Islet of Langerhans (tissue), 1 donor: Measurements from ENCODE around the gene BUB1.
"Not testable (repeated sequence)": the region's sequence is repeated elsewhere in the genome, so short reads cannot be mapped to it uniquely, and the experiment has no call there.

ENCODE experiments used
- FAIRE-seq: peaks from one replicate; lab custom pipeline; 2011; peaks lifted over from hg19 to GRCh38; lab: Jason Lieb, UNC

BUB1 gene

GRCh38 chr2:110655701-110656100, 22.2 kb downstream of the BUB1 start:
- FAIRE-seq: no peak

GRCh38 chr2:110653861-110654260, 24.0 kb downstream of the BUB1 start:
- FAIRE-seq: no peak

DNA sequence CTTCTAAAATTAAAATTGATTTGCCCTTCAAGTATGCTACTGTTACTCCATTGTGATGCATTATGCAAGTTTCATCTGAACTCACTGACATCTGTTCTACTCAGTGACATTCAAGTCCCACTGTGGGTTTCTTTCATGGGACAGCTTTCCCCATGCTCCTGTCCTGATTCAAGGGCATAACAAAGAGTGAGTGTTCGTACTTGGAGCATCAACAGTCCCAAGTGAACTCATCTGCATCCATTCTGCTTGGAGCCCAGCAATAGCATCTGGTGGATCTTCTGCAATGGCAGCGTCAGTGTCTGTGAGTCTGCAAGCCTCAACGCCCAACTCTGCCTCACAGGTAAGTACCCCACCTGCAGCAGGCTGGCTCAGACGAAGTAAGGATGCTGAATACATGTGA, 27.5 kb downstream of the BUB1 start:
- no peak for FAIRE-seq

- no peak for FAIRE-seq
These were observed 30.1 kb downstream of the BUB1 start for GRCh38 chr2:110647777-110648176.

GRCh38 chr2:110645616-110646015, 32.2 kb downstream of the BUB1 start:
- FAIRE-seq: no peak

GRCh38 chr2:110644357-110644756, 33.5 kb downstream of the BUB1 start:
- no peak for FAIRE-seq

DNA sequence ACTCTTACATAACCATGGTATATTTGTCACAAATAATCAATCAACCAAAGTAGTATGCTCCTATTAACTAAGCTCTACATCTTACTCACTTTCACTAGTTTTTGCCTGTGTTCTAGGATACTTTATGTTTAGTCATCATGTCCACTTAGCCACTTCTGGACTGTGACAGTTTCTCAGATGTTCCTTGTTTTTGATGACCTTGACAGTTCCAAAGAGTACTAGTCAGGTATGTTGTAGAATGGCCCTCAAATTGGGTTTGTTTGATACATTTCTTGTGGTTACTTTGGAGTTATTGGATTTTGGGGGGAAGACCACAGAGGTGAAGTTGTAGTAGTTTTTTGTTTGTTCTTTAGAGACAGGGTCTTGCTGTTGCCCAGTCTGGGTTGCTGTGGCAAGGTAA, 35.5 kb downstream of the BUB1 start:
- no peak for FAIRE-seq

DNA sequence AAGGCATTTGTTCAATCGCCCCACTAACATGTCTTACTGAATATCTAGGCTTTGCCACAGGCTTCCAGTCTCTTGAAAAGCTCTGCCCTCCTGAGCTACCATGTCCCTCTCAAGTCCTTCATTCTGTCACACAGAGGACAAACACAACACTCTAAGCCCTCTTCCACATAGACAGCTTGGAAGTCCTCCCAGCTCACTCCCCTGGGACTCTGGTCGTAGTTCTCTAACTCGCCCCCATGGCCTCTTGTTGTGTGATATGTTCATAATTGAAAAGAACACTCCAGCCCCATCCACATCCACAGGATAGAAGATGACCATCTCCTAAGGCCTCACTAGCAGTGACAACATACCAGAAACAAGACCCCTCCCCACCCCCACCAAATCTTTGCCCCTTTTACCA, 37.9 kb downstream of the BUB1 start:
- no peak for FAIRE-seq

DNA sequence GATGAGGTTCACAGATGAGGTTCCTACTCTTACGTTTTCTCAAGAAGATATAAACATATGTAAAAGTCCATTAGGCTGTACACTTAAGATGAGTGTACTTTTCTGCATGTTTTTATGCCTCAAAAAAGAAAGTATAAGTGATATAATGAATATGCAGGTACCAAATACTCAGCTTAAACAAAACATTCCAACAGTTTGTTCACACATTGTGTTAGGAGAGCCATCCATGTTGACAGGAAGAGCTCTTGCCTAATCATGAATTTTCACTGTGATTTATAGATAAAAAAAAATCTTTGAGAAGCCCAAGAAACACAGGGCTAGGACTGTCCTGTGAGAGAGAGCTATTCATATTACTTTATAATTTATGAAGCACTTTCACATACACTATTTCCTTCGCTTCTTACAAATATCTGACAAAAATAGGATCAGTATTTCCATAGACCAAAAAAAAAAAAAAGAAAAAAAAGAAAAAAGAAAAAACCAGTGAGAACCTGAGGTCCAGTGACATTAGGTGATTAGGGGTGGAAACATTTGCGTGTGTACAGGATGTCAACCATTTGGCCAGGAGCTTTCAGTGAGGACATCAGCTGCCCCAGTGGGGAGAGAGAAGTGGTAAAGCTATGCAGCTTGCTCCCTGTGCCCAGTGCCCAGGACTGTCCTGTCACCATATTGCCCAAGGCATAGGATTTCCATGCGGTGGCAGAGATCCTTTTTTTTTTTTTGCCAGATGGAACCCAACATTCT, 38.7 kb downstream of the BUB1 start:
- FAIRE-seq: no peak

DNA sequence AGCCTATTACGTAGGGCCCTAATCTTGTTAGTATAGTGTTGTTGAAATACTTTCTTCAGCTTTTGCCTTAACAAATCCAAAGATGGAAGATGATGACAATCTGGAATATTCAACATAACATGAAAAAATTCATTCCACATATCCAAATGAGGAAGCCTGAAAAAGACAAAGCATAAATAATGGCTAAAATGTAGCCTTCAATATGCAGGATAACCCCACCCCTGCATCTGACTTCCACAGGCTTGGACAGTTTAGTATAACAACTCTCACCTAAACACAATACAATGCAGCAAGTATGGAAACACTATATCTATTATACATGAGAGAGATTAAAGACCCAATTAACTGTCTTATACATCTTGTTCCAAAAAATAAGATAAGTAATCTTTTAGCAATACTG, 39.9 kb downstream of the BUB1 start:
- FAIRE-seq: no peak

DNA sequence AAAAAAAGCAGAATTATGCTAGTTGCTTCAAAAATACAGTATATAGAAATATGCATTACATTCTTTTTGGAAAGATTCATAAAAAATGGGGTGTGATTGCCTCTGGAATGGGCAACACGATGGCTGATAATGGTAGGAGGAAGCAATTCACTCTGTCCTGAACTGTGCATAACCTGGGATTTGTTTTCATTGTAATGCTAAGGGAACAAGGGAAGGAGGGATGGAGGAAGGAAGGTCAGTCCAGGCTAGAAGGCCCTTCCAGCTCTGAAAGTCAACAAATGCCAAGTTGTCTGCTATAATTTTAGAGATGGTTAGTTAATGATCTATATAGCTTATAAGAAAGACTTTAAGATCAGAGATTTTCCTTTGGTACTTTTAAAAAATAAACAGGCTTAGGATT, 40.8 kb downstream of the BUB1 start:
- FAIRE-seq: no peak

DNA sequence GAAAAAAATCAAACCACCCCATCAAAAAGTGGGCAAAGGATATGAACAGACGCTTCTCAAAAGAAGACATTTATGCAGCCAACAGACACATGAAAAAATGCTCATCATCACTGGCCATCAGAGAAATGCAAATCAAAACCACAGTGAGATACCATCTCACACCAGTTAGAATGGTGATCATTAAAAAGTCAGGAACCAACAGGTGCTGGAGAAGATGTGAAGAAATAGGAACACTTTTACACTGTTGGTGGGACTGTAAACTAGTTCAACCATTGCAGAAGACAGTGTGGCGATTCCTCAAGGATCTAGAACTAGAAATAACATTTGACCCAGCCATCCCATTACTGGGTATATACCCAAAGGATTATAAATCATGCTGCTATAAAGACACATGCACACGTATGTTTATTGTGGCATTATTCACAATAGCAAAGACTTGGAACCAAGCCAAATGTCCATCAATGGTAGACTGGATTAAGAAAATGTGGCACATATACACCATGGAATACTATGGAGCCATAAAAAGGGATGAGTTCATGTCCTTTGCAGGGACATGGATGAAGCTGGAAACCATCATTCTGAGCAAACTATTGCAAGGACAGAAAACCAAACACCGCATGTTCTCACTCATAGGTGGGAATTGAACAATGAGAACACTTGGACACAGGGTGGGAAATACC, 41.8 kb downstream of the BUB1 start:
- not testable (repeated sequence) for FAIRE-seq

DNA sequence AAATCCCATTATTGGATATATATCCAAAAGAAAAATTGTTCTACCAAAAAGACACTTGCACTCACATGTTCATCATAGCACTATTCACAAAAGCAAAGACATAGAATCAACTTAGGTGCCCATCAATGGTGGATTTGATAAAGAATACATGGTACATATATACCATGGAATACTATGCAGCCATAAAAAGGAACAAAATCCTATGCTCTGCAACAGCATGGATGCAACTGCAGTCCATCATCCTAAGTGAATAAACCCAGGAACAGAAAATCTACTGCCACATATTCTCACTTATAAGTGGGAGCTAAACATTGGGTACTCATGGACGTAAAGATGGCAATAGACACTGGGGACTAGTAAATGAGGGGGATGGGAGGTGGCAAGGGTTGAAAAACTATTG, 50.5 kb downstream of the BUB1 start:
- not testable (repeated sequence) for FAIRE-seq

- not testable (repeated sequence) for FAIRE-seq
These were observed 58.4 kb downstream of the BUB1 start for GRCh38 chr2:110619326-110619939.

DNA sequence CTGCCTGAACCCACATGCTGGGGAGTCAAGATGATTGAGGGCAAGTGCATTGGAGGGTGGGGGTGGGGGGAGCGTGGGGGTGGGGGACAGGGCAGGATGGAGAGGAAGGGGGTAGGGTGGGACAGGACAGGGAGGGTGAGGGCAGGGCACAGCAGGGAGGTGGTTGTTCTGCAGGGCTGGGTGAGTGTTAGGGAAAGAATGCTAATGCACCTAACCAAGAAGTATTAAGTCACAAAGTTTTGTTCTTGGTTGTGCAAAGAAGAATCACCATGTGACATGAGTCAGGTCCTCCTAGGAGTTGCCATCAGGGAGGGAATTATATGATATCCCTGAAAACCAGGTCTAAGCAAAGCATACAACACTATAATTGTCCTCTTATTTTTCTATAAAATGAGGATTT, 63.9 kb downstream of the BUB1 start:
- not testable (repeated sequence) for FAIRE-seq

- FAIRE-seq: not testable (repeated sequence)
These were observed 67.1 kb downstream of the BUB1 start for GRCh38 chr2:110610613-110611250.

DNA sequence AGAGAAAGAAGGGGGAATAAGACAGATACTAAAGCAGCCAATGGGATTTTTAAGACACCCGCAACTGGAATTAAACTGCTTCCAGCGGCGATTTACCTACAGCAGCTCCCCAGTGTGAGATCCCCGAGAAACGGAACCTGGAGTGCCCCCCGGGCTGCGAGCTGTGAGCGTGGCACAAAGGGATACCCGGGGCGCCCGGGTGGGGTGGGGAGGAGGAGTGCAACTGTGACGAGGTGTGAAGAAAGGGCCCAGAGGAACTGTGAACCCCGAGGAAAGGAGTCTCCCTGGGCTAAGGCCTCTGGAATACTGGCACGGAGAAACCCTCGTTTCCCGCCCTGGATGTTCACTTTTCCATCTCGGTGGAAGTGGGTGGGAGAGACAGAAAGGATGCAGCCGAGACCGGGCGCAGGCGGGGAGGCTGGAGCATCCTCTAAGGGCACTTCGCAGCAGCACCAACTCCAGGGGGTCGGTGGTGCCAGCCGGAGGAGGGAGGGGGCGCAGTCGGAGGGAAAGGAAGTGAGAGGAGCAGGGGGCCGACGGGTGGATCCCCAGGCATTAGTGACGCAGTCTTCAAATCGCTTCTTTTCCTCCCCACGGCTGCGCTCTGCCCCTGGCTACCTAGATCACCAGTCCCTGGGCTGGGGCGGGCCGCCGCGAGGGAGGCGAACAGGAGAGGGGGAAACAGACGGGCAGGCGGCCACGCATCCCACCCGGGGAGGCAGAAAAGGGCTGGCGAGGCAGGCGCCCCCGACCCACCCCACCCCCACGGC, 67.8 kb downstream of the BUB1 start:
- FAIRE-seq: not testable (repeated sequence)

DNA sequence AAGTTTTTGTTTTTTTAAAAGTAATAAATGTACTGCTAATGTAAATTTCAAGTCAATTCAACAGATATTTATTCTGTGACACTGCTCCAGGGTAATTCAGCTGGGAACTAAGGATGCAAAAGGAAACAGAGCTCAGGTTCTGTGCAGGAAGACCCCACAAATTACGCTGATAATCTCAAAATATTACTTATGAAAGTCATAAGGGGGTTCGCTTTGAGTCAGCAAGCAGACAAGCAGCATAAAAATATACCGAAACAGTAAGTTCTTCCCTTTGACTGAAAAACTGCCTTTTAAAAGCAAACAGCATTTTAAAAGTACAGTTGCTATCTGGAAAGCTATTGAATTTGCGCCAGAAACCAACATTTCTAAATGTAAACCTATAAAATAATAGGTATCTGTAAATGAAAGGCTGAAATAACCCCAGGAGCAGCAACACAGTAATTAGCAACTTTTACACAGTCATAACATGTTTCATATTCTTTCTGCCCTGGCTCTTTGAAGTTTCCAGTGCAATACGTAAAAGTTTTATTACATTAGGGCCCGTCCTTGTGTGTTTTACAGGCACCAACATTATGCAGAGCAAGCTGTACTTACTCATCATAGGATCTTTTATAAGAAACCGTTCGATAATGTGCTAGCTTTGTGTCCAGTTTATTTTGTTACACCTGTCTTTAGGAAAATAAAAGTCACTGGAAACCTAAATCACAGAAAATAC, 68.9 kb downstream of the BUB1 start:
- not testable (repeated sequence) for FAIRE-seq

GRCh38 chr2:110605057-110605456, 72.8 kb downstream of the BUB1 start:
- not testable (repeated sequence) for FAIRE-seq

DNA sequence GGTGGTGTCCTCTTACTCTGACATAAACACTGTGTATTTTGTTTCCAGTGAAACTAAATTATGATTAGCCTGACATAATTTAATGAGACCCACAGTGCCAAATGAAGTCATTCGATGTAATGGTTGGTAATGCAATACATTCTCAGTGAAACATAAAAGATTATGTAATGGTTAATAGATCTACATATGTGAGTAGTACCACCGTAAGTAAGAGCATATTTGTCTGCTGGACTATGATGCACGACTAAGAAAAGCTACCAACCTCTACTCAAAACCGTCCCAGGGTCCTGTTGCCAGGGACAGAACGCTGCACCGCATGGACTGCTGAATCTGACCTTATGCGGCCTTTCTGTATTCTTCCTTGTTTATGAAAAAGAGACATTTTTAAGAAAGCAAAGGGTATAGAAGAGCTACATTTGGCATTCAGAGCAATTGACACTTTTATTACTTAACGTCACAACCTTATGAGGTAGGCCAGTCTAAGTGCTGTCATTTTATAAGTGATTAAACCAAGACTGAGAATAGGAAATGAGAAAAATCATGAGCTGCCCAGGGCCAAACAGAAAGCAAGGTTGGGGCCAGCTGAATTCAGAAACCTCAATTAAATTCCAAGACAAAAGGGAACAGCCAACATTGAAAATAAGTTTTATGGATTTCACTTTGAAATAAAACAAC, 73.8 kb downstream of the BUB1 start:
- not testable (repeated sequence) for FAIRE-seq

DNA sequence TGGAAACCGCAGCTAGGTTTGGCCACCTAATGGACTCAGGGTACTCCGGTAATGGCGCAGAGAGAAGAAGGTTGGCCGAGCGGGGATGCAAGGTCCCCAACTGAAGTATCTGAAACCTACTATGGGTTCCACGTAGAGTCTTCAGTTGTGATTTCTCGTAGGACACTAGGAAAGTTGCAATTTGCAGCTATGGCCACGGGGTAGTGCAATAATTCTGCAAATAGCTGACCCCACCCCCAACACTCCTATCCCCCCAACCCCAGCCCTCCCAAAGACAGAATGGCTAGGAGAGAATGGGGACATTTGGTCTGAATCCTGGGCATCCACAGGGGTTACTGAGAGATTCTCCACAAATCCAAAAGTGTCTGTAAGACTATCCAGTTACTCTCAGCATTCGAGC, 75.7 kb downstream of the BUB1 start:
- FAIRE-seq: not testable (repeated sequence)
